Liver (tissue), 9 donors: Measurements from ENCODE around the gene DZIP1. TPM values are rescaled to one million over a fixed set of nuclear protein-coding genes. Genes with fewer than 3 reads are reported as not detected.

Experiments used
- DNase-seq: peaks from one replicate; pipeline ENCODE4 v3.0.0-alpha.2; 2017; ENCODE audit warnings: low spot score
- H3K27ac ChIP-seq, 2 donors: one replicate each; pipeline ENCODE4 v1.7.0; 2013; ENCODE audit warnings: inconsistent platforms in 2 of 2, low read length in 2 of 2, control low read depth in 1 of 2, low read depth in 1 of 2, mild to moderate bottlenecking in 1 of 2
- H3K27me3 ChIP-seq, 4 donors: one replicate each; pipeline versions ENCODE4 v1.6.1 to v1.7.0; 2013; ENCODE audit warnings: low read length in 3 of 4, inconsistent platforms in 1 of 4, mild to moderate bottlenecking in 1 of 4, moderate library complexity in 1 of 4; ENCODE audit not compliant: control insufficient read depth in 4 of 4, insufficient read depth in 4 of 4
- H3K36me3 ChIP-seq, 4 donors: one replicate each; pipeline versions ENCODE4 v1.6.1 to v1.7.0; 2013; ENCODE audit warnings: low read length in 3 of 4, mild to moderate bottlenecking in 3 of 4, low read depth in 1 of 4, moderate library complexity in 1 of 4; ENCODE audit not compliant: control insufficient read depth in 4 of 4, insufficient read depth in 3 of 4
- H3K4me1 ChIP-seq, 4 donors: one replicate each; pipeline versions ENCODE4 v1.6.1 to v1.7.0; 2013; ENCODE audit warnings: low read length in 3 of 4, mild to moderate bottlenecking in 3 of 4, moderate library complexity in 1 of 4; ENCODE audit not compliant: control insufficient read depth in 4 of 4, insufficient read depth in 4 of 4
- H3K4me3 ChIP-seq, 3 donors: one replicate each; pipeline versions ENCODE4 v1.6.1 to v1.7.0; 2013; ENCODE audit warnings: low read length in 3 of 3, control low read depth in 1 of 3, low read depth in 1 of 3, mild to moderate bottlenecking in 1 of 3
- H3K9ac ChIP-seq, 2 donors: one replicate each; pipeline ENCODE4 v1.7.0; 2013; ENCODE audit warnings: low read length in 2 of 2, mild to moderate bottlenecking in 2 of 2, moderate library complexity in 2 of 2, control low read depth in 1 of 2, low read depth in 1 of 2
- H3K9me3 ChIP-seq, 4 donors: one replicate each; pipeline versions ENCODE4 v1.6.1 to v1.7.0; 2013; ENCODE audit warnings: low read length in 3 of 4; ENCODE audit not compliant: control insufficient read depth in 4 of 4
- EGR1 ChIP-seq, 2 donors: IDR thresholded peaks; 2 replicates each; pipeline ENCODE4 v1.6.1; 2016 to 2018; ENCODE audit warnings: antibody characterized with exemption in 2 of 2, low read depth in 2 of 2
- FOXA1 ChIP-seq: IDR thresholded peaks from 2 replicates; pipeline ENCODE4 v1.6.1; 2016; ENCODE audit warnings: antibody characterized with exemption
- FOXA2 ChIP-seq: IDR thresholded peaks from 2 replicates; pipeline ENCODE4 v1.6.1; 2016; ENCODE audit warnings: antibody characterized with exemption
- GABPA ChIP-seq, 2 donors: IDR thresholded peaks in 1 of 2; conservative IDR thresholded peaks in 1 of 2; 2 replicates each; pipeline ENCODE4 v1.6.1; 2016; ENCODE audit warnings: antibody characterized with exemption in 2 of 2, mild to moderate bottlenecking in 1 of 2, moderate library complexity in 1 of 2
- HNF4A ChIP-seq, 2 donors: conservative IDR thresholded peaks; 2 replicates each; pipeline ENCODE4 v1.6.1; 2016; ENCODE audit warnings: antibody characterized with exemption in 2 of 2, mild to moderate bottlenecking in 2 of 2
- HNF4G ChIP-seq: IDR thresholded peaks from 2 replicates; pipeline ENCODE4 v1.6.1; 2016; ENCODE audit warnings: antibody characterized with exemption
- JUND ChIP-seq, 2 donors: IDR thresholded peaks; 2 replicates each; pipeline ENCODE4 v1.6.1; 2016; ENCODE audit warnings: antibody characterized with exemption in 2 of 2
- NR2F2 ChIP-seq: IDR thresholded peaks from 2 replicates; pipeline ENCODE4 v1.6.1; 2016; ENCODE audit warnings: antibody characterized with exemption
- RAD21 ChIP-seq, 2 donors: IDR thresholded peaks; 2 replicates each; pipeline ENCODE4 v1.6.1; 2016; ENCODE audit warnings: antibody characterized with exemption in 2 of 2, mild to moderate bottlenecking in 2 of 2
- RXRA ChIP-seq, 2 donors: IDR thresholded peaks; 2 replicates each; pipeline ENCODE4 v1.6.1; 2017 to 2018; ENCODE audit warnings: antibody characterized with exemption in 2 of 2, mild to moderate bottlenecking in 1 of 2
- SP1 ChIP-seq: IDR thresholded peaks from 2 replicates; pipeline ENCODE4 v1.6.1; 2018; ENCODE audit warnings: antibody characterized with exemption, mild to moderate bottlenecking
- TAF1 ChIP-seq: conservative IDR thresholded peaks from 2 replicates; pipeline ENCODE4 v1.6.1; 2016; ENCODE audit warnings: antibody characterized with exemption, mild to moderate bottlenecking
- YY1 ChIP-seq: IDR thresholded peaks from 2 replicates; pipeline ENCODE4 v1.6.1; 2016; ENCODE audit warnings: antibody characterized with exemption, mild to moderate bottlenecking
- WGBS: extraction: QIAGEN DNeasy Blood & Tissue Kit; methylation state at CpG from one replicate; pipeline ENCODE4 v1.1.7; 2013; 5-methylcytosine and 5-hydroxymethylcytosine counted together
- polyA plus RNA-seq, 2 donors: library from polyadenylated mRNA; stranded (reverse) in 1 of 2; unstranded in 1 of 2; fragments of 200-250 nt in 1 of 2; fragments of >200 nt in 1 of 2; fragmentation: Nextera tagmentation in 1 of 2; extraction: Ambion mirVana in 1 of 2; gene quantifications; one replicate each; pipeline versions ENCODE4 v1.2.1 to v1.2.3, GENCODE V29; 2013 to 2015
- total RNA-seq, 2 donors: library from RNA; depleted of rRNA; stranded (reverse); fragments of >200 nt; gene quantifications; one replicate each; pipeline ENCODE4 v1.2.3, GENCODE V29; 2014
- TF ChIP-seq, protein P1 (sequence below): IDR thresholded peaks from 2 replicates; pipeline ENCODE4 v1.6.1; 2016; ENCODE audit warnings: antibody characterized with exemption
- TF ChIP-seq, protein P2 (sequence below): IDR thresholded peaks from 2 replicates; pipeline ENCODE4 v1.6.1; 2016; ENCODE audit warnings: antibody characterized with exemption, mild to moderate bottlenecking
- TF ChIP-seq, protein P3 (sequence below): fragments of 150-350 bp; IDR thresholded peaks from 2 replicates; pipeline ENCODE4 v1.5.1; 2017; ENCODE audit warnings: improper control_type of control experiment, low read depth, low read length; ENCODE audit not compliant: missing input control
- TF ChIP-seq, protein P4 (sequence below): IDR thresholded peaks from 2 replicates; pipeline ENCODE4 v1.6.1; 2016; ENCODE audit warnings: antibody characterized with exemption
- TF ChIP-seq, protein P5 (sequence below): IDR thresholded peaks from 2 replicates; pipeline ENCODE4 v1.6.1; 2016; ENCODE audit warnings: antibody characterized with exemption
- donor health status: healthy.
- donor health status: healthy.
- donor health status: healthy.
- donor health status: healthy.
- donor health status: healthy.

DZIP1 gene
- total and polyA plus RNA-seq, 4 donors, result 0.46 to 2.0 (median 1.3) TPM

DNA sequence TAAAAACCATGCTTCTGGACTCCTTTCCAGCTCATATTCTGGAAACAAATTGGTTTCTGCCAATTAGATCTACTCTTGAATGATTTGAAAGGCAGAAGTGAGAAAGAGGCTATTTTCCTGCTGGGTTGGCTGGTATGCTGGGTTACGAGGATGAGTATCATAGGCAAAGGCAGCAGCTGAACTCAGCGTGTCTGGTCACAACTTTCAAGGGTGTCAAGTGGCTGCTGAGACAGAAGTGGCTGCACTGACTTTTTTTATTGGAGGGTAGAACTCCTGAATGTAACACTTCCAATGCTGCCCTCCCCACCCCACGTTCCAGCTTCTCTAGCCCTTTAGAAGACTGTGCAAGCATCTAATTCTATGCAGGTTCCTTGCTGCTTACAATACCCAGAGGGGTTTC is 8.3 kb upstream of the DZIP1 start:
- H3K36me3 ChIP-seq, result no peaks in the 10 kb centered on the region
- 61% methylated on average over 3 of the region's 3 CpGs for WGBS
- TF ChIP-seq HNF4A (conservative IDR thresholded peaks at IDR 0.05), result no peak
- TF ChIP-seq JUND (IDR thresholded peaks at IDR 0.05), result no peak
- no peak for TF ChIP-seq SP1
- no peak for TF ChIP-seq GABPA (IDR thresholded peaks at IDR 0.05 in 1 of 2, conservative IDR thresholded peaks at IDR 0.05 in 1 of 2)
- TF ChIP-seq HNF4G, result no peak
- TF ChIP-seq, protein P1, sequence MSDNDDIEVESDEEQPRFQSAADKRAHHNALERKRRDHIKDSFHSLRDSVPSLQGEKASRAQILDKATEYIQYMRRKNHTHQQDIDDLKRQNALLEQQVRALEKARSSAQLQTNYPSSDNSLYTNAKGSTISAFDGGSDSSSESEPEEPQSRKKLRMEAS, result no peak
- TF ChIP-seq RAD21 (IDR thresholded peaks at IDR 0.05), result no peak
- TF ChIP-seq, protein P2, sequence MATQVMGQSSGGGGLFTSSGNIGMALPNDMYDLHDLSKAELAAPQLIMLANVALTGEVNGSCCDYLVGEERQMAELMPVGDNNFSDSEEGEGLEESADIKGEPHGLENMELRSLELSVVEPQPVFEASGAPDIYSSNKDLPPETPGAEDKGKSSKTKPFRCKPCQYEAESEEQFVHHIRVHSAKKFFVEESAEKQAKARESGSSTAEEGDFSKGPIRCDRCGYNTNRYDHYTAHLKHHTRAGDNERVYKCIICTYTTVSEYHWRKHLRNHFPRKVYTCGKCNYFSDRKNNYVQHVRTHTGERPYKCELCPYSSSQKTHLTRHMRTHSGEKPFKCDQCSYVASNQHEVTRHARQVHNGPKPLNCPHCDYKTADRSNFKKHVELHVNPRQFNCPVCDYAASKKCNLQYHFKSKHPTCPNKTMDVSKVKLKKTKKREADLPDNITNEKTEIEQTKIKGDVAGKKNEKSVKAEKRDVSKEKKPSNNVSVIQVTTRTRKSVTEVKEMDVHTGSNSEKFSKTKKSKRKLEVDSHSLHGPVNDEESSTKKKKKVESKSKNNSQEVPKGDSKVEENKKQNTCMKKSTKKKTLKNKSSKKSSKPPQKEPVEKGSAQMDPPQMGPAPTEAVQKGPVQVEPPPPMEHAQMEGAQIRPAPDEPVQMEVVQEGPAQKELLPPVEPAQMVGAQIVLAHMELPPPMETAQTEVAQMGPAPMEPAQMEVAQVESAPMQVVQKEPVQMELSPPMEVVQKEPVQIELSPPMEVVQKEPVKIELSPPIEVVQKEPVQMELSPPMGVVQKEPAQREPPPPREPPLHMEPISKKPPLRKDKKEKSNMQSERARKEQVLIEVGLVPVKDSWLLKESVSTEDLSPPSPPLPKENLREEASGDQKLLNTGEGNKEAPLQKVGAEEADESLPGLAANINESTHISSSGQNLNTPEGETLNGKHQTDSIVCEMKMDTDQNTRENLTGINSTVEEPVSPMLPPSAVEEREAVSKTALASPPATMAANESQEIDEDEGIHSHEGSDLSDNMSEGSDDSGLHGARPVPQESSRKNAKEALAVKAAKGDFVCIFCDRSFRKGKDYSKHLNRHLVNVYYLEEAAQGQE, result no peak
- no peak for TF ChIP-seq RXRA (IDR thresholded peaks at IDR 0.05)
- TF ChIP-seq, protein P3, sequence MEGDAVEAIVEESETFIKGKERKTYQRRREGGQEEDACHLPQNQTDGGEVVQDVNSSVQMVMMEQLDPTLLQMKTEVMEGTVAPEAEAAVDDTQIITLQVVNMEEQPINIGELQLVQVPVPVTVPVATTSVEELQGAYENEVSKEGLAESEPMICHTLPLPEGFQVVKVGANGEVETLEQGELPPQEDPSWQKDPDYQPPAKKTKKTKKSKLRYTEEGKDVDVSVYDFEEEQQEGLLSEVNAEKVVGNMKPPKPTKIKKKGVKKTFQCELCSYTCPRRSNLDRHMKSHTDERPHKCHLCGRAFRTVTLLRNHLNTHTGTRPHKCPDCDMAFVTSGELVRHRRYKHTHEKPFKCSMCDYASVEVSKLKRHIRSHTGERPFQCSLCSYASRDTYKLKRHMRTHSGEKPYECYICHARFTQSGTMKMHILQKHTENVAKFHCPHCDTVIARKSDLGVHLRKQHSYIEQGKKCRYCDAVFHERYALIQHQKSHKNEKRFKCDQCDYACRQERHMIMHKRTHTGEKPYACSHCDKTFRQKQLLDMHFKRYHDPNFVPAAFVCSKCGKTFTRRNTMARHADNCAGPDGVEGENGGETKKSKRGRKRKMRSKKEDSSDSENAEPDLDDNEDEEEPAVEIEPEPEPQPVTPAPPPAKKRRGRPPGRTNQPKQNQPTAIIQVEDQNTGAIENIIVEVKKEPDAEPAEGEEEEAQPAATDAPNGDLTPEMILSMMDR, result no peak
- TF ChIP-seq, protein P4, sequence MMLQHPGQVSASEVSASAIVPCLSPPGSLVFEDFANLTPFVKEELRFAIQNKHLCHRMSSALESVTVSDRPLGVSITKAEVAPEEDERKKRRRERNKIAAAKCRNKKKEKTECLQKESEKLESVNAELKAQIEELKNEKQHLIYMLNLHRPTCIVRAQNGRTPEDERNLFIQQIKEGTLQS, result no peak
- TF ChIP-seq FOXA2, result no peak
- TF ChIP-seq YY1, result no peak
- TF ChIP-seq, protein P5, sequence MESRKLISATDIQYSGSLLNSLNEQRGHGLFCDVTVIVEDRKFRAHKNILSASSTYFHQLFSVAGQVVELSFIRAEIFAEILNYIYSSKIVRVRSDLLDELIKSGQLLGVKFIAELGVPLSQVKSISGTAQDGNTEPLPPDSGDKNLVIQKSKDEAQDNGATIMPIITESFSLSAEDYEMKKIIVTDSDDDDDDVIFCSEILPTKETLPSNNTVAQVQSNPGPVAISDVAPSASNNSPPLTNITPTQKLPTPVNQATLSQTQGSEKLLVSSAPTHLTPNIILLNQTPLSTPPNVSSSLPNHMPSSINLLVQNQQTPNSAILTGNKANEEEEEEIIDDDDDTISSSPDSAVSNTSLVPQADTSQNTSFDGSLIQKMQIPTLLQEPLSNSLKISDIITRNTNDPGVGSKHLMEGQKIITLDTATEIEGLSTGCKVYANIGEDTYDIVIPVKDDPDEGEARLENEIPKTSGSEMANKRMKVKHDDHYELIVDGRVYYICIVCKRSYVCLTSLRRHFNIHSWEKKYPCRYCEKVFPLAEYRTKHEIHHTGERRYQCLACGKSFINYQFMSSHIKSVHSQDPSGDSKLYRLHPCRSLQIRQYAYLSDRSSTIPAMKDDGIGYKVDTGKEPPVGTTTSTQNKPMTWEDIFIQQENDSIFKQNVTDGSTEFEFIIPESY, result no peak
- no peak for TF ChIP-seq NR2F2
- TF ChIP-seq FOXA1, result no peak

DNA sequence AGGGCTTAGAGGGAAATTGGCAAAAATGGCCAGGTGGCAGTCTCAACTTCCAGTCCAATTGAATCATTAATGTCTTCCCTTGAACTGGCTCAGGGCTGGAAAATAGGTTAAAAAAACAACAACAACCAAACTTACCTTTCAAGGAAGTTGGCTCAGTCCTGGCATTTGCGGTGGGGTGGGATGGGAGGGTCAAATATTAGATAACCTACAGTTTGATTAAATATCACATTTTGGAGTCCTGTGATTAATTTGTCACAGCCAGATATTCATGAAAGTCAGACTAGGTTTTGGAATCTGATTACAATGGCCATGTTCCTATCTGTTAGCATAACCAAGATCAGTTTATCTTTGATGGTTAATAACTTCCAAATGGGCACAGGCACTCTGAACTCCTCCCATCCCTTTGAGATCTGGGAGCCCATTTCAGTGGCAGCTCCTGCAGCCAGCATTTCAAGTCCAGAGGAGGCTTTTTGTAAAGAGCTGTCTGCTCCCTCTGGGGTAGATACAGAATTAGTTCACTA is 7.8 kb upstream of the DZIP1 start:
- Histone ChIP-seq H3K27ac (no peak overlapping the region), H3K27me3 (no peaks in the 10 kb centered on the region), H3K4me1 (no peaks in the 10 kb centered on the region), H3K9ac (no peak overlapping the region), H3K36me3 (no peaks in the 10 kb centered on the region), H3K4me3 (no peak overlapping the region), H3K9me3 (no peaks in the 10 kb centered on the region)
- no peak for DNase-seq
- WGBS, result 85% methylated on average over 1 of the region's 1 CpG
- TF ChIP-seq FOXA1 (no peak), EGR1 (IDR thresholded peaks at IDR 0.05; ENCODE audit: low read depth in 2 of 2) (no peak), HNF4G (no peak), RXRA (IDR thresholded peaks at IDR 0.05) (no peak), TAF1 (no peak), NR2F2 (no peak), JUND (IDR thresholded peaks at IDR 0.05) (no peak), HNF4A (conservative IDR thresholded peaks at IDR 0.05) (no peak), SP1 (no peak)
- TF ChIP-seq, protein P3, result no peak
- TF ChIP-seq, protein P4, result no peak
- TF ChIP-seq, protein P5, result no peak
- TF ChIP-seq, protein P1, result no peak

More for the DNA sequence above, 8.3 kb upstream of the DZIP1 start:
- H3K27ac ChIP-seq, result no peak overlapping the region
- H3K4me3 ChIP-seq, result no peak overlapping the region
- no peaks in the 10 kb centered on the region for H3K9me3 ChIP-seq
- H3K27me3 ChIP-seq, result no peaks in the 10 kb centered on the region
- no peak overlapping the region for H3K9ac ChIP-seq
- no peak for DNase-seq
- H3K4me1 ChIP-seq, result no peaks in the 10 kb centered on the region
